ENCODE measurements around the gene TM9SF1. TPM values are rescaled to one million over a fixed set of nuclear protein-coding genes. Genes with fewer than 3 reads are reported as not detected.
A peak's percentile ranks its signal among the peaks of the same experiment; 100 is the strongest.

The TM9SF1 gene
- total RNA-seq, 1 donor from 2014 or later: 48.9 TPM

- H3K4me1 ChIP-seq: peaks cover 28% of the 10 kb centered on the region
- peak; percentile 29 to 38 for ATAC-seq
- TF ChIP-seq CTCF (IDR thresholded peaks at IDR 0.05): no peak
- no peak for DNase-seq
- H3K36me3 ChIP-seq: peaks cover 33% of the 10 kb centered on the region
- no peaks in the 10 kb centered on the region for H3K9me3 ChIP-seq
- H3K27me3 ChIP-seq (ENCODE audit: low read depth): no peaks in the 10 kb centered on the region
- H3K4me3 ChIP-seq: peak overlapping the region; percentile 81
- intact Hi-C loops (cut with DNase I): no loop called here
- H3K27ac ChIP-seq: peak overlapping the region; percentile 98
Observed at GRCh38 chr14:24196071-24197055, 1.1 kb upstream of the TM9SF1 start.

GRCh38 chr14:24194873-24195185 lies 412 bp downstream of the TM9SF1 start:
- Histone ChIP-seq H3K27me3 (ENCODE audit: low read depth) (no peaks in the 10 kb centered on the region), H3K4me3 (peak overlapping the region; percentile 81), H3K4me1 (peaks cover 28% of the 10 kb centered on the region), H3K27ac (peak overlapping the region; percentile 98), H3K36me3 (peaks cover 39% of the 10 kb centered on the region), H3K9me3 (no peaks in the 10 kb centered on the region)
- intact Hi-C loops (cut with DNase I): no loop called here
- TF ChIP-seq CTCF (IDR thresholded peaks at IDR 0.05): no peak
- ATAC-seq (peak in 1 of 2 donors; percentile 0), DNase-seq (no peak)

GRCh38 chr14:24194186-24194872 lies 912 bp downstream of the TM9SF1 start:
- Histone ChIP-seq H3K4me1 (peaks cover 28% of the 10 kb centered on the region), H3K27me3 (ENCODE audit: low read depth) (no peaks in the 10 kb centered on the region), H3K36me3 (peaks cover 40% of the 10 kb centered on the region), H3K9me3 (no peaks in the 10 kb centered on the region), H3K4me3 (peak overlapping the region; percentile 81), H3K27ac (peak overlapping the region; percentile 98)
- ATAC-seq: no peak
- intact Hi-C loops (cut with DNase I): no loop called here
- no peak for DNase-seq
- TF ChIP-seq CTCF (IDR thresholded peaks at IDR 0.05): no peak

GRCh38 chr14:24192933-24193332 lies 2.3 kb downstream of the TM9SF1 start:
- ATAC-seq: no peak
- no peak for TF ChIP-seq CTCF (IDR thresholded peaks at IDR 0.05)
- no peak overlapping the region for H3K4me3 ChIP-seq
- no peak for DNase-seq
- H3K9me3 ChIP-seq: no peaks in the 10 kb centered on the region
- H3K36me3 ChIP-seq: peaks cover 33% of the 10 kb centered on the region
- no peak overlapping the region for H3K27ac ChIP-seq
- H3K4me1 ChIP-seq: peaks cover 34% of the 10 kb centered on the region
- intact Hi-C loops (cut with DNase I): no loop called here
- no peaks in the 10 kb centered on the region for H3K27me3 ChIP-seq (ENCODE audit: low read depth)

GRCh38 chr14:24190416-24190815 lies 4.8 kb downstream of the TM9SF1 start:
- intact Hi-C loops (cut with DNase I): no loop called here
- H3K36me3 ChIP-seq: peaks cover 48% of the 10 kb centered on the region
- no peaks in the 10 kb centered on the region for H3K27me3 ChIP-seq (ENCODE audit: low read depth)
- H3K27ac ChIP-seq: no peak overlapping the region
- H3K9me3 ChIP-seq: no peaks in the 10 kb centered on the region
- TF ChIP-seq CTCF (IDR thresholded peaks at IDR 0.05): no peak
- H3K4me3 ChIP-seq: no peak overlapping the region
- DNase-seq: no peak
- peaks cover 30% of the 10 kb centered on the region for H3K4me1 ChIP-seq
- ATAC-seq: no peak
